SU-DHL-6 (cell line): ENCODE data around the gene NFIB.

Experiments used
- H2AFZ ChIP-seq: fragments of 200-600 bp; sonication (generic); 2 replicates; pipeline ENCODE4 v1.6.1; 2014; ENCODE audit warnings: low read depth, mild to moderate bottlenecking, moderate library complexity, mixed read lengths, antibody characterized with exemption, low read length; ENCODE audit not compliant: severe bottlenecking
- H3F3A ChIP-seq: fragments of 200-600 bp; shearing (Covaris generic); 2 replicates; pipeline ENCODE4 v1.6.0; 2016; ENCODE audit warnings: antibody characterized with exemption, mild to moderate bottlenecking; ENCODE audit not compliant: insufficient read depth
- H3K27ac ChIP-seq: fragments of 200-600 bp; sonication (generic); 2 replicates; pipeline ENCODE4 v1.5.1; 2016; ENCODE audit warnings: low read depth, mild to moderate bottlenecking, low read length, moderate library complexity, mixed read lengths
- H3K27me3 ChIP-seq: fragments of 200-600 bp; sonication (generic), shearing (Covaris generic); 2 replicates; pipeline ENCODE4 v1.6.0; 2014; ENCODE audit warnings: mild to moderate bottlenecking, low read length
- H3K36me3 ChIP-seq: fragments of 200-600 bp; sonication (generic); 2 replicates; pipeline ENCODE4 v1.6.1; 2014; ENCODE audit warnings: mild to moderate bottlenecking, low read length, mixed read lengths
- H3K4me2 ChIP-seq: fragments of 300-600, 200-600 bp; shearing (Covaris generic), sonication (generic); 2 replicates; pipeline ENCODE4 v1.6.0; 2014; ENCODE audit warnings: low read length, low read depth, mild to moderate bottlenecking; ENCODE audit not compliant: poor library complexity, severe bottlenecking
- H3K4me3 ChIP-seq: fragments of 200-600 bp; sonication (generic); 2 replicates; pipeline ENCODE4 v1.5.1; 2014; ENCODE audit warnings: antibody characterized with exemption, low read length, mild to moderate bottlenecking, mixed read lengths; ENCODE audit not compliant: insufficient read depth, poor library complexity, severe bottlenecking
- H3K79me2 ChIP-seq: fragments of 200-600 bp; sonication (generic); 2 replicates; pipeline ENCODE4 v1.6.1; 2014; ENCODE audit warnings: mild to moderate bottlenecking, low read length, moderate library complexity; ENCODE audit not compliant: insufficient read depth
- H3K9ac ChIP-seq: fragments of 200-600 bp; sonication (generic); 2 replicates; pipeline ENCODE4 v1.7.0; 2014; ENCODE audit warnings: mild to moderate bottlenecking, low read length
- H3K9me2 ChIP-seq: fragments of 200-600 bp; sonication (generic); replicated peaks from 2 replicates; pipeline ENCODE4 v1.6.1; 2014; ENCODE audit warnings: low read length; ENCODE audit not compliant: insufficient read depth
- H3K9me3 ChIP-seq: fragments of 200-600 bp; sonication (generic); 2 replicates; pipeline ENCODE4 v1.6.1; 2014; ENCODE audit warnings: low read length, mixed read lengths; ENCODE audit not compliant: insufficient read depth
- H4K20me1 ChIP-seq: fragments of 200-600 bp; sonication (generic); 2 replicates; pipeline ENCODE4 v1.6.1; 2014; ENCODE audit warnings: low read depth, mild to moderate bottlenecking, antibody characterized with exemption, low read length, moderate library complexity, mixed read lengths
- EZH2phosphoT487 ChIP-seq: fragments of 200-600 bp; sonication (generic), shearing (Covaris generic); conservative IDR thresholded peaks from 2 replicates; pipeline ENCODE4 v1.6.1; 2018; ENCODE audit warnings: mild to moderate bottlenecking, antibody characterized with exemption, low read length, moderate library complexity, mixed read lengths
- TF ChIP-seq, protein P1 (sequence below): fragments of 200-600 bp; sonication (generic); IDR thresholded peaks from one replicate; pipeline ENCODE4 v1.5.1; 2017; ENCODE audit warnings: antibody characterized with exemption, mild to moderate bottlenecking, low read length, moderate library complexity; ENCODE audit not compliant: insufficient read depth, poor library complexity, severe bottlenecking

Gene NFIB

DNA sequence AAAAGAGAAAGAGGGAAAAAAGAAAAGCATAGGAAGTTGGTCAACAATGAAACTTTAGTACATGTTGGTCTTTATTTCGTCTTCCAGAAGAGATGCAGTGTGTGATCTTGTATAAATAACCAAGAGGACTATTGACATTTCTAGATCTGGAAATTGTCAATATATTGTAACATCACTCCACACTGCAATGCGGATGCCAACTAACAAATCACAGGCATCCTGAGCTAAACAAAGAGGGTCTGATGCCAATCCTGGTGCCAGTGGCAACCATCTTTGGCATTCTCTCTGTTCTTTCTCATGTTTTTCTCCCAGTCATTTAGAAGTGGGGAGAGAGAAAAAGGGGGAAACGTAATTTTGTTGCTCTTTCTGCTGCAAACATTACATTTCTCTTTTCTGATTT, 9.7 kb downstream of the NFIB start:
- Histone ChIP-seq H3K4me3 (no peak overlapping the region), H3K79me2 (no peaks in the 10 kb centered on the region), H3K4me2 (no peak overlapping the region), H4K20me1 (no peaks in the 10 kb centered on the region), H3K9ac (no peak overlapping the region), H2AFZ (no peak overlapping the region), H3K9me3 (no peaks in the 10 kb centered on the region), H3K27ac (no peak overlapping the region), H3F3A (no peaks in the 10 kb centered on the region), H3K36me3 (no peaks in the 10 kb centered on the region), H3K9me2 (no peaks in the 10 kb centered on the region), H3K27me3 (no peaks in the 10 kb centered on the region)
- TF ChIP-seq, protein P1, sequence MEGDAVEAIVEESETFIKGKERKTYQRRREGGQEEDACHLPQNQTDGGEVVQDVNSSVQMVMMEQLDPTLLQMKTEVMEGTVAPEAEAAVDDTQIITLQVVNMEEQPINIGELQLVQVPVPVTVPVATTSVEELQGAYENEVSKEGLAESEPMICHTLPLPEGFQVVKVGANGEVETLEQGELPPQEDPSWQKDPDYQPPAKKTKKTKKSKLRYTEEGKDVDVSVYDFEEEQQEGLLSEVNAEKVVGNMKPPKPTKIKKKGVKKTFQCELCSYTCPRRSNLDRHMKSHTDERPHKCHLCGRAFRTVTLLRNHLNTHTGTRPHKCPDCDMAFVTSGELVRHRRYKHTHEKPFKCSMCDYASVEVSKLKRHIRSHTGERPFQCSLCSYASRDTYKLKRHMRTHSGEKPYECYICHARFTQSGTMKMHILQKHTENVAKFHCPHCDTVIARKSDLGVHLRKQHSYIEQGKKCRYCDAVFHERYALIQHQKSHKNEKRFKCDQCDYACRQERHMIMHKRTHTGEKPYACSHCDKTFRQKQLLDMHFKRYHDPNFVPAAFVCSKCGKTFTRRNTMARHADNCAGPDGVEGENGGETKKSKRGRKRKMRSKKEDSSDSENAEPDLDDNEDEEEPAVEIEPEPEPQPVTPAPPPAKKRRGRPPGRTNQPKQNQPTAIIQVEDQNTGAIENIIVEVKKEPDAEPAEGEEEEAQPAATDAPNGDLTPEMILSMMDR = no peak
- TF ChIP-seq EZH2phosphoT487 = no peak

DNA sequence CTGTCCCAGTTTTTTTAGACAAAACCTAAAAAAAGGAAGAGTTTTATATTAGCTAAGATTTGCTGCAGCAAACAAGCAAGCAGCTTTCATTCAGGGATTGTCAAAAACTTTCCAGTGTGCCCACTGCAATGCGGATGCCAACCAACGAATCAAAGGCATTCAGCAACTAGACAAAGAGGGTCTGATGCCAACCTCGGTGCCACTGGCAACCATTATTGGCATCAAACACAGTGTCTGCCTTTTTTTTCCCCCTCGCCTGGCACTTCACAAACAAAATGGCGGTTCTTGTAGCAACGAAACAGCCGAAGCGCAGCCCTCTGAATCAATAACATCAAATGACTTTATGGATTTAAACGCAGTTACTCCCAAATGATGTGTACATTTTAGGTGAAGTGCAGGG, 10.4 kb downstream of the NFIB start:
- Histone ChIP-seq H3K9me3 (no peaks in the 10 kb centered on the region), H3K36me3 (no peaks in the 10 kb centered on the region), H3K4me2 (no peak overlapping the region), H3F3A (no peaks in the 10 kb centered on the region), H3K27me3 (no peaks in the 10 kb centered on the region), H3K9me2 (no peaks in the 10 kb centered on the region), H3K27ac (no peak overlapping the region), H4K20me1 (no peaks in the 10 kb centered on the region), H3K9ac (no peak overlapping the region), H3K79me2 (no peaks in the 10 kb centered on the region), H3K4me3 (no peak overlapping the region), H2AFZ (no peak overlapping the region)
- TF ChIP-seq EZH2phosphoT487 = no peak

DNA sequence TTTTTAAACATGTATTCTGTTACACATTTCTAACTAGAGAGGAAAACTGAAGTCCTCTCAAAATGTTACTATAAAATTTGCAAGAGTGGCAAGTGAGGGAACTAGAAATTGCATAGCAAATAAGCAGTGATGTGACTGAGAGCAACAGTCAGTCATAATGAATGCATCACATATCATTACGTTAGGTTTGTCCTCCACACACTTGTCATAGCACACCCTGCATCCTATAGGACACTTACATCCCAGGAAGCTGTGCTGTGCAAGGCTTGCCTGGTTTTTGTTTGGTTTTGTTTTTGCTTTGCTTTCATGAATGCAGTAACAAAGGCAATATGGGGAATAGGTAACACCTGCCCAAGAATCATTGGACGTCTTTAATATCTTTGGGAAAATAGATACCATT, 10.8 kb downstream of the NFIB start:
- Histone ChIP-seq H3F3A (no peaks in the 10 kb centered on the region), H3K36me3 (no peaks in the 10 kb centered on the region), H3K27me3 (no peaks in the 10 kb centered on the region), H3K9ac (no peak overlapping the region), H4K20me1 (no peaks in the 10 kb centered on the region), H2AFZ (no peak overlapping the region), H3K9me3 (no peaks in the 10 kb centered on the region), H3K9me2 (no peaks in the 10 kb centered on the region), H3K79me2 (no peaks in the 10 kb centered on the region), H3K4me3 (no peak overlapping the region), H3K4me2 (no peak overlapping the region), H3K27ac (no peak overlapping the region)
- no peak for TF ChIP-seq EZH2phosphoT487
- TF ChIP-seq, protein P1 = no peak

DNA sequence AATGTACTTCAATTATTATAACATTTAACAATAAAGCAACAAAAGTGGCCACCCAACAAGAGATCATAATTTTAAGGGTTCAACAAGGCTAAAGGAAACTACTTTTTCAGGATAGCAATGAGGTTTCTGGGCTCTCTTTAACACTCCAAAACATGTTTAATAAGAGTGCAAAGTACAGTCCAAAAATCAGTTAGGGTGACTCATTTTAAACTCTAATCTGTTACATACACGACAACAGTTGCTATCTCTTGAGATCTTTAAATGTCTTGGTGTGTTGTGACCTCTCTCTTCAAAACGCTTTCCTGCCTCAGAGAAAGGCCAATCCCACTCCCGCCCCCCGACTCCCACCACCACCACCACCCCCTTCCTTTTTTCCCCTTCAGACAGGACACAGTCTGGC, 11.5 kb downstream of the NFIB start:
- Histone ChIP-seq H3K9ac (no peak overlapping the region), H3K27me3 (no peaks in the 10 kb centered on the region), H2AFZ (no peak overlapping the region), H3K4me2 (no peak overlapping the region), H4K20me1 (no peaks in the 10 kb centered on the region), H3K27ac (no peak overlapping the region), H3K9me3 (no peaks in the 10 kb centered on the region), H3K4me3 (no peak overlapping the region), H3K36me3 (no peaks in the 10 kb centered on the region), H3F3A (no peaks in the 10 kb centered on the region), H3K79me2 (no peaks in the 10 kb centered on the region), H3K9me2 (no peaks in the 10 kb centered on the region)
- TF ChIP-seq EZH2phosphoT487 = no peak
- TF ChIP-seq, protein P1 = no peak
